VCaP (cell line): ENCODE results near the gene EFCAB11.
"Not testable (repeated sequence)": the region's sequence is repeated elsewhere in the genome, so short reads cannot be mapped to it uniquely, and the experiment has no call there.

Experiments
- H3K27ac ChIP-seq: fragments of 450-650 bp; 2 replicates; pipeline ENCODE4 v1.5.1; 2017
- TF ChIP-seq, protein P1 (sequence below): fragments of 450-650 bp; conservative IDR thresholded peaks from 2 replicates; pipeline ENCODE4 v1.5.1; 2017; ENCODE audit warnings: mild to moderate bottlenecking, moderate library complexity

The EFCAB11 gene

GRCh38 chr14:89889626-89890025, 64.9 kb downstream of the EFCAB11 start:
- TF ChIP-seq, protein P1, sequence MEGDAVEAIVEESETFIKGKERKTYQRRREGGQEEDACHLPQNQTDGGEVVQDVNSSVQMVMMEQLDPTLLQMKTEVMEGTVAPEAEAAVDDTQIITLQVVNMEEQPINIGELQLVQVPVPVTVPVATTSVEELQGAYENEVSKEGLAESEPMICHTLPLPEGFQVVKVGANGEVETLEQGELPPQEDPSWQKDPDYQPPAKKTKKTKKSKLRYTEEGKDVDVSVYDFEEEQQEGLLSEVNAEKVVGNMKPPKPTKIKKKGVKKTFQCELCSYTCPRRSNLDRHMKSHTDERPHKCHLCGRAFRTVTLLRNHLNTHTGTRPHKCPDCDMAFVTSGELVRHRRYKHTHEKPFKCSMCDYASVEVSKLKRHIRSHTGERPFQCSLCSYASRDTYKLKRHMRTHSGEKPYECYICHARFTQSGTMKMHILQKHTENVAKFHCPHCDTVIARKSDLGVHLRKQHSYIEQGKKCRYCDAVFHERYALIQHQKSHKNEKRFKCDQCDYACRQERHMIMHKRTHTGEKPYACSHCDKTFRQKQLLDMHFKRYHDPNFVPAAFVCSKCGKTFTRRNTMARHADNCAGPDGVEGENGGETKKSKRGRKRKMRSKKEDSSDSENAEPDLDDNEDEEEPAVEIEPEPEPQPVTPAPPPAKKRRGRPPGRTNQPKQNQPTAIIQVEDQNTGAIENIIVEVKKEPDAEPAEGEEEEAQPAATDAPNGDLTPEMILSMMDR, result no peak
- no peak overlapping the region for H3K27ac ChIP-seq

- H3K27ac ChIP-seq, result no peak overlapping the region
- TF ChIP-seq, protein P1, result no peak
Measured at GRCh38 chr14:89884761-89885160, 69.8 kb downstream of the EFCAB11 start.

DNA sequence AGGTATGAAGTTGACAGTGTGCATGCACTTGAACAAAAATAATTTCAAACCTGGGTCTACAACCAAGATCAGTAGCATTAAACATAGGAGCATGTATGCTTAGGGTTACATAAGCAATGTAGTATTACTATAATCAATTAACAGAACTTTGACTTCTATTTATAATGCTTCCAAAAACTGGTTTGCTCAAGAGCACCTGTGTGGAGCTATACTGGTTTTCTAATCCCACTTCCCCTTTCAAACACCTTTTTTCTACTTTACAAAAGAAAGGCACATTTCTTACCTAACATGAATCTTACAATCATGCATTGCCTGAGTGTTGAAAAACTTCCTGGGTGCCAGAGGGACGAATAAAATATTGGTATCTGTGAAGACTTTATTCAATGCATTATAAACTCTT, 72.7 kb downstream of the EFCAB11 start:
- H3K27ac ChIP-seq, result no peak overlapping the region
- TF ChIP-seq, protein P1, result no peak

DNA sequence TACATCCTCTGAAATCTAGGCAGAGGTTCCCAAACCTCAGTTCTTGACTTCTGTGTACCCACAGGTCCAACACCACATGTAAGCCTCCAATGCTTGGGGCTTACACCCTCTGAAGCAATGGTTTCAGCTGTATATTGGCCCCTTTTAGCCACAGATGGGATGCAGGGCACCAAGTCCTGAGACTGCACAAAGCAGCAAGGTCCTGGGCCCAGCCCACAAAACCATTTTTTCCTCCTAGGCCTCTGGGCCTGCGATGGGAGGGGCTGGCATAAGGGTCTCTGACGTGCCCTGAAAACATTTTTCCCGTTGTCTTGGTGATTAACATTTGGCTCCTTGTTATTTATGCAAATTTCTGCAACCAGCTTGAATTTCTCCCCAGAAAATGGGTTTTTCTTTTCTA, 80.4 kb downstream of the EFCAB11 start:
- H3K27ac ChIP-seq, result not testable (repeated sequence)

GRCh38 chr14:89870316-89870715, 84.2 kb downstream of the EFCAB11 start:
- TF ChIP-seq, protein P1, result no peak
- no peak overlapping the region for H3K27ac ChIP-seq

- TF ChIP-seq, protein P1, result no peak
- H3K27ac ChIP-seq, result no peak overlapping the region
Measured at GRCh38 chr14:89869606-89870005, 84.9 kb downstream of the EFCAB11 start.

- TF ChIP-seq, protein P1, result no peak
Measured at GRCh38 chr14:89866458-89866857, 88.1 kb downstream of the EFCAB11 start.

DNA sequence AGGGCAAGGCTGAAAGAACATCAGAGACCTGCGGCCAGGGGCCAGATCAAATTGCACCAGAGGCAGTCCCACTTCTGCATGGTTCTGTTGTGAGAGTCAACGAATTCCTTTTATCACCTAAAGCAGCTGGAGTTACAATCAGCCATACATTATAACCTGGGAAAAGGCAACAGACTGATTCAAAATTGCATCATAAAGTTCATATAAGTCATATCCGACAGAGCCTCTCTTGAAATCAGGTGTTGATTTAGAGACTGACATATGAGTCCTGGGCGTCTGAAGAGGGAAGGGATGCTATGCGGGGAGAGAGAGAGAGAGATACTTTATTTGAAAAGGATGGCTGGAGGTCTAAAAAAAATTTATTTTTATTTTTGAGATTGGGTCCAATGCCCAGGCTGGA, 89.4 kb downstream of the EFCAB11 start:
- TF ChIP-seq, protein P1, result no peak
- no peak overlapping the region for H3K27ac ChIP-seq

More at GRCh38 chr14:89866458-89866857, 88.1 kb downstream of the EFCAB11 start:
- H3K27ac ChIP-seq, result no peak overlapping the region
